ENCODE measurements around the gene CARNS1.

- no peak for TF ChIP-seq CTCF (IDR thresholded peaks at IDR 0.05)
- no peak for TF ChIP-seq POLR2A (IDR thresholded peaks at IDR 0.05)
Measured at GRCh38 chr11:67372993-67373647, 42.4 kb upstream of the CARNS1 start, which contains the start of gene CLCF1.

Data from testis (tissue), 2 donors.